Chondrocyte (in vitro differentiated cells): ENCODE results near the gene ROPN1. TPM values are rescaled to one million over a fixed set of nuclear protein-coding genes. Genes with fewer than 3 reads are reported as not detected.
"Not testable (repeated sequence)": the region's sequence is repeated elsewhere in the genome, so short reads cannot be mapped to it uniquely, and the experiment has no call there.

ENCODE experiments used
- DNase-seq: peaks from one replicate; pipeline ENCODE4 v3.0.0; 2021; ENCODE audit warnings: mixed read lengths, low spot score
- H3K27ac Mint-ChIP-seq: one replicate; pipeline ENCODE4 v1.8.0; 2021; ENCODE audit warnings: mild to moderate bottlenecking, moderate library complexity, mixed read lengths; ENCODE audit not compliant: unreplicated experiment
- H3K27me3 Mint-ChIP-seq: 2 replicates; pipeline ENCODE4 v1.8.0; 2021; ENCODE audit warnings: low read depth, mixed read lengths
- H3K36me3 Mint-ChIP-seq: 2 replicates; pipeline ENCODE4 v1.8.0; 2021; ENCODE audit warnings: low read depth, mixed read lengths
- H3K4me1 Mint-ChIP-seq: 2 replicates; pipeline ENCODE4 v1.8.0; 2021; ENCODE audit warnings: low read depth, mild to moderate bottlenecking, mixed read lengths
- H3K4me3 Mint-ChIP-seq: one replicate; pipeline ENCODE4 v1.8.0; 2021; ENCODE audit warnings: mild to moderate bottlenecking, moderate library complexity, mixed read lengths; ENCODE audit not compliant: unreplicated experiment
- H3K9me3 Mint-ChIP-seq: 2 replicates; pipeline ENCODE4 v1.8.0; 2021; ENCODE audit warnings: low read depth, mixed read lengths
- long read RNA-seq: library from polyadenylated mRNA; stranded (forward); transcript quantifications from one replicate; pipeline ENCODE4 v2.0.0, GENCODE V29; 2021
- total RNA-seq: library from RNA; stranded (reverse); gene quantifications from 3 replicates; pipeline ENCODE4 v1.2.1, GENCODE V29; 2021
- TF ChIP-seq, protein P1 (sequence below): fragments of 200-600 bp; sonication (generic); IDR thresholded peaks from 2 replicates; pipeline ENCODE4 v1.5.0; 2021; ENCODE audit warnings: antibody characterized with exemption, mild to moderate bottlenecking, moderate library complexity

The ROPN1 gene
- not detected in 3 replicates for total RNA-seq
- long read RNA-seq = 0 reads

DNA sequence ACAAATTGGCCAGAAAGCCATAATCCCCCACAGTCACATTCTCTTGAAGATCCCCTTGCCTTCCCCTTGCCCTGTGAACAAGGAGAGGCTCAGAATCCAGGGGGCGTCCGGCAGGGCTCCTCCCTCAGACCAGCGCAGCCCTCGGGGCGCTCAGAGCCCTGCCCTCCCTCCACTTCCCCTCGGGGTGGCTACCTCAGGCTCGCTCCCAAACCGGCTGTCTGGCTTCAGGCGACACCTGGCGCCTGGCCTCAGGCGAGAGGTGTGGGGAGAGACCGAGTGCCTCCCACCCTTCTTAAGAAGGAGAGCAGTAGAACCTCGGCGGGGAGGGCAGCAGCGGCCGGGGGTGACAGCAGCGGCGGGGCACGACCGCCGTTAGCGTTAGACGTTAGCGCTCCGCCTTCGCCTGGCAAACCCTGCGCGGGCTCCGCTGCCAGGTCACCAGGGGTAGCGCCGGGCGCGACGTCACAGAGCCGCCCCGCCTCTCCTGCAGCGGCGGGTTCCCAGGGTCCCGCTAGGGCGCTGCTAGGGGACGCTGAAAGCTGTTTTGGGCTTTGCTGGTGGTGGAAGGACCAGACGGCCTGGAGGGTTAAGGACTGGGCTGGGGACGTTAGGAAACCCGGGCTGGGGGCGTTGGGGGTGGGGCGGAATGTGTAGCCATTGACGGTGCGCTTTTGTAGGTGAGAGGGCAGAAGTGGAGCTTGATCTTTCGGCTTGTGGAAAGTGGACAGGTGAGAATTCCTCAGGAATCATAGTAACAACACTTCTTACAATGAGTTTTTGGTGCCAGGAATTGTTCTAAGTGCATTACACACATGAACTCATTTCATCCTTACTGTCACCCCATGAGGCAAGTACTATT lies at the start of gene ROPN1:
TSS of gene ROPN1 (minus strand) at position 395 of the 859 bp plus-strand sequence. CDS start 11,643 bp downstream, outside the sequence.
- not testable (repeated sequence) for DNase-seq, H3K27ac Mint-ChIP-seq, H3K9me3 Mint-ChIP-seq, H3K36me3 Mint-ChIP-seq
- Mint-ChIP-seq H3K4me1 (peaks cover 10% of the 10 kb centered on the region), H3K27me3 (peaks cover 11% of the 10 kb centered on the region), H3K4me3 (peak within 1 kb of the TSS; percentile 67)

DNA sequence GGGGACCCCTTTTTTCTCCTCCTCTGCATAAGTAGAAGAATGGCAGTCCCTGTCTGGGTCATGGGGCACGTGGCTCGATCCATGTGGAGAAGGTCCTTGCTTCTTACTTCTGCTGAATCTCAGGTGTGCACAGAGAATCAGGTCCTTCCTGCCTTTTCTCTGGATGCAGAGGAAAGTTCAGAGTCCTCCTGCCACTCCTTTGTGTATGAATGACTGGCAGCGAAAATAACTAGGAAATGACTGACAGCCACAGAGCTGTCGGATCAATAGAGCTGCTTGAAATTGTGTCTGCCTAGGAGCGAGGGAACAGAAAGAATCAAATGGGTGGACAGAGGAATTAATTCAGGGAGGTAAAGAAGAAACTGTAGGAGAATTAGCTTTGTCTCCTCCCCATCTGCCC lies 49.6 kb upstream of the ROPN1 start:
- TF ChIP-seq, protein P1, sequence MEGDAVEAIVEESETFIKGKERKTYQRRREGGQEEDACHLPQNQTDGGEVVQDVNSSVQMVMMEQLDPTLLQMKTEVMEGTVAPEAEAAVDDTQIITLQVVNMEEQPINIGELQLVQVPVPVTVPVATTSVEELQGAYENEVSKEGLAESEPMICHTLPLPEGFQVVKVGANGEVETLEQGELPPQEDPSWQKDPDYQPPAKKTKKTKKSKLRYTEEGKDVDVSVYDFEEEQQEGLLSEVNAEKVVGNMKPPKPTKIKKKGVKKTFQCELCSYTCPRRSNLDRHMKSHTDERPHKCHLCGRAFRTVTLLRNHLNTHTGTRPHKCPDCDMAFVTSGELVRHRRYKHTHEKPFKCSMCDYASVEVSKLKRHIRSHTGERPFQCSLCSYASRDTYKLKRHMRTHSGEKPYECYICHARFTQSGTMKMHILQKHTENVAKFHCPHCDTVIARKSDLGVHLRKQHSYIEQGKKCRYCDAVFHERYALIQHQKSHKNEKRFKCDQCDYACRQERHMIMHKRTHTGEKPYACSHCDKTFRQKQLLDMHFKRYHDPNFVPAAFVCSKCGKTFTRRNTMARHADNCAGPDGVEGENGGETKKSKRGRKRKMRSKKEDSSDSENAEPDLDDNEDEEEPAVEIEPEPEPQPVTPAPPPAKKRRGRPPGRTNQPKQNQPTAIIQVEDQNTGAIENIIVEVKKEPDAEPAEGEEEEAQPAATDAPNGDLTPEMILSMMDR = no peak
- Mint-ChIP-seq H3K4me1 (no peaks in the 10 kb centered on the region), H3K4me3 (no peak overlapping the region), H3K36me3 (no peaks in the 10 kb centered on the region), H3K27me3 (no peaks in the 10 kb centered on the region), H3K9me3 (no peaks in the 10 kb centered on the region), H3K27ac (no peak overlapping the region)
- DNase-seq = no peak

DNA sequence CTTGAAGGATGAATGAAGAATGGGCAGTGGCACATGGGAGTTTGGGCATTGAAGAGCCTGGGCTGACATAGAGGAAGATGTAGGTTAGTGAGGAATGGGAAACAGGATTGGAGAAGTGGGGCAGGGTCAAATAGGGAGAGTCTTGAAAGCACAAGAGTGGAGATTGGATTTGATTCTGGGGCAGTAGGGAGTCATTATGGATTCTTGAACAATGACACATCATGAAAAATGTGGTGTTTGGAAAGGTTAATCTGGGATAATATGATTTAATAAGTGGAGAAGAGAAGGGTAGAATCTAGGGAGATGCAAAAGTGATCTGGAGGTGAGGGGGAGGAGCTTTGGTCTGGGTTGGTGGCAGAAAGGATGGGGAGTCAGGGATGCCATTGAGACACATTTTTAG lies 45.4 kb upstream of the ROPN1 start:
- H3K4me1 Mint-ChIP-seq = peaks cover 19% of the 10 kb centered on the region
- H3K27ac Mint-ChIP-seq = no peak overlapping the region
- TF ChIP-seq, protein P1 = no peak
- no peaks in the 10 kb centered on the region for H3K27me3 Mint-ChIP-seq
- DNase-seq = no peak
- H3K9me3 Mint-ChIP-seq = no peaks in the 10 kb centered on the region
- H3K36me3 Mint-ChIP-seq = no peaks in the 10 kb centered on the region
- H3K4me3 Mint-ChIP-seq = no peak overlapping the region

DNA sequence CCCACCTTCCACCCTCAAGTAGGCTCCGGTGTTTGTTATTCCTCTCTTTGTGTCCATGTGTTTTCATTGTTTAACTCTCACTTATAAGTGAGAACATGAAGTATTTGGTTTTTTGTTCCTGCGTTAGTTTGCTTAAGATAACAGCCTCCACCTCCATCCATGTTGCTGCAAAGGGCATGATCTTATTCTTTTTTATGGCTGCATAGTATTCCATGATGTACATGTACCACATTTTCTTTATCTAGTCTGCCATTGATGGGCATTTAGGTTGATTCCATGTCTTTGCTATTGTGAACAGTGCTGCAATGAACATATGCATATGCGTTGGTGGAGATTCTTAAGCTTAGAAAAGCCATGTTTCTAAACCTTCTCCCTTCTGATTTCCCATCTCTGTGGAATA lies 44.3 kb upstream of the ROPN1 start:
- H3K27me3 Mint-ChIP-seq, H3K4me3 Mint-ChIP-seq, H3K27ac Mint-ChIP-seq, DNase-seq, H3K9me3 Mint-ChIP-seq, H3K36me3 Mint-ChIP-seq: not testable (repeated sequence)
- H3K4me1 Mint-ChIP-seq = peaks cover 23% of the 10 kb centered on the region

DNA sequence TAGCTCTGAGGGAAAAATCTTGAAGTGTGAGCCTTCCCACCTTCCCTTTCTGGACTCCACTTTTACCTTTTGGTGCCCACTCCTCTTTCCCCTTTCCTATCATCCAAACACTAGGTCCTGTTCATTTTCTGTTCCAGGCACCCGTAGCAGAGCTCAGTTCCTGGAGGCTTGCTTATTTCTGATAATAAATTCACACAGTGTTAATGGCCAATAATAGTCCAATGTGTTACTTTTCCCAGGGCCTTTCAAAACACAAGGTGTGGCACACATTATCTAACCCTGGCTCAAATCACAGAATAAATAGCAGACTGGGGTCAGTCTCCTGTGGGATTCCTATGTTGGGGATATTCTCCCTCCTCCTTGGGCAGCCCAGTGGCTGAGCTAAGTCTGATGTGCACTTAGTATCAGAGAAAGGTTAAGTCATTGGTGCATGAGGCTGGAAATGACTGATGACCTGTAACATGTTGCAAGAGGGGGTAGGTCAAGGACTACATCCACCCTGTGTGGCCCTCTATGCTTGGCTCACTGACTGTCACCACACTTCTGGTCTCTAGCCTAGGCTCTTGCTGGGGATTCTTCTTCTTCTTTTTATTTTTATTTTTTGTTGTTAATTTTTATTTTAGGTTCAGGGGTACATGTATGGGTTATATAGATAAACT lies 43.7 kb upstream of the ROPN1 start:
- DNase-seq = no peak
- no peaks in the 10 kb centered on the region for H3K9me3 Mint-ChIP-seq
- no peak overlapping the region for H3K27ac Mint-ChIP-seq
- H3K27me3 Mint-ChIP-seq = peaks cover 3% of the 10 kb centered on the region
- TF ChIP-seq, protein P1 = no peak
- H3K36me3 Mint-ChIP-seq = no peaks in the 10 kb centered on the region
- peaks cover 23% of the 10 kb centered on the region for H3K4me1 Mint-ChIP-seq
- peak overlapping the region; percentile 84 for H3K4me3 Mint-ChIP-seq

DNA sequence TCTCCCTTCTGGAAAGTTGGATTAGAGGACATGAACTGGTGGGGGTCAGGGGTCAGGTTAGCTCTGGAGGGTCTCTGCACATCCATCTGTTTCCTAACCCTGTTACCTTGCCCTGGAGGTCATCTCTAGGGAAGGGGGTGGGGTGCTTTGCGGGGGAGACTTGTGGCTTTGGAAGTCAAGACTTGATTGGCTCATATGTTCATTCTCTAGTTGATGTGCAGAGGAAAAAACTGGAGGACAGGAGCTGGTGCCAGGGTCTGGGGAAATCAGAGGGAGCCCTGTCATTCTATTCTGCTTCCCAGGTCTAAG lies 42.9 kb upstream of the ROPN1 start:
- TF ChIP-seq, protein P1 = no peak
- Mint-ChIP-seq H3K27me3 (peaks cover 5% of the 10 kb centered on the region), H3K36me3 (no peaks in the 10 kb centered on the region), H3K27ac (no peak overlapping the region), H3K4me1 (peaks cover 23% of the 10 kb centered on the region), H3K9me3 (no peaks in the 10 kb centered on the region), H3K4me3 (peak overlapping the region; percentile 84)
- DNase-seq = no peak
